ENCODE data around the gene NR1I2.

DNA sequence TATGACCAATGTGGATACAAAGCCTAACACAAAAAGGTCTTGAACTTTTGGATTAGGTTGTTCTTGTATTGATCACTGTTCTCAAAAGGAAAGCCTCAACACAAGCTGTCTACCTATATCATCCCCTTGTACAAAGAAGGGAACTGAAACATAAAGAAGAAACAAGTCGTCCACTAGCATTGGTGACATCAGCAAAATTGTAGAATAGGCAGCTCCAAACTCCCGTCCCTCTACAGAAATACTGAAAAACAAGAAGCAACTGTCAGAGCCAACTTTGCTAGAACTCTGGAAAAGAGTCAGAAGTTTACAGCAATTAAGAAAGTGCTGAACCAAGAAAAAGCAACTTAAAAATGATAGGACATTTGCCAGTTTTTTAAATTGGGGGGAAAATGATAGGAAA is 7.5 kb upstream of the NR1I2 start:
- TF ChIP-seq POLR2A (IDR thresholded peaks at IDR 0.05; ENCODE audit: low read length) (no peak), MAFK (IDR thresholded peaks at IDR 0.05; ENCODE audit: partially characterized antibody) (peak; percentile 43), ZSCAN20 (CRISPR knock-in tag; IDR thresholded peaks at IDR 0.05) (no peak), RAD21 (conservative IDR thresholded peaks at IDR 0.05 in 1 of 2, IDR thresholded peaks at IDR 0.05 in 1 of 2) (no peak), EHMT2 (IDR thresholded peaks at IDR 0.05; ENCODE audit: low read depth) (no peak), NR3C1 (IDR thresholded peaks at IDR 0.05) (no peak)
- TF ChIP-seq, protein P1, sequence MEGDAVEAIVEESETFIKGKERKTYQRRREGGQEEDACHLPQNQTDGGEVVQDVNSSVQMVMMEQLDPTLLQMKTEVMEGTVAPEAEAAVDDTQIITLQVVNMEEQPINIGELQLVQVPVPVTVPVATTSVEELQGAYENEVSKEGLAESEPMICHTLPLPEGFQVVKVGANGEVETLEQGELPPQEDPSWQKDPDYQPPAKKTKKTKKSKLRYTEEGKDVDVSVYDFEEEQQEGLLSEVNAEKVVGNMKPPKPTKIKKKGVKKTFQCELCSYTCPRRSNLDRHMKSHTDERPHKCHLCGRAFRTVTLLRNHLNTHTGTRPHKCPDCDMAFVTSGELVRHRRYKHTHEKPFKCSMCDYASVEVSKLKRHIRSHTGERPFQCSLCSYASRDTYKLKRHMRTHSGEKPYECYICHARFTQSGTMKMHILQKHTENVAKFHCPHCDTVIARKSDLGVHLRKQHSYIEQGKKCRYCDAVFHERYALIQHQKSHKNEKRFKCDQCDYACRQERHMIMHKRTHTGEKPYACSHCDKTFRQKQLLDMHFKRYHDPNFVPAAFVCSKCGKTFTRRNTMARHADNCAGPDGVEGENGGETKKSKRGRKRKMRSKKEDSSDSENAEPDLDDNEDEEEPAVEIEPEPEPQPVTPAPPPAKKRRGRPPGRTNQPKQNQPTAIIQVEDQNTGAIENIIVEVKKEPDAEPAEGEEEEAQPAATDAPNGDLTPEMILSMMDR (IDR thresholded peaks at IDR 0.05): no peak
- TF ChIP-seq, protein P2, sequence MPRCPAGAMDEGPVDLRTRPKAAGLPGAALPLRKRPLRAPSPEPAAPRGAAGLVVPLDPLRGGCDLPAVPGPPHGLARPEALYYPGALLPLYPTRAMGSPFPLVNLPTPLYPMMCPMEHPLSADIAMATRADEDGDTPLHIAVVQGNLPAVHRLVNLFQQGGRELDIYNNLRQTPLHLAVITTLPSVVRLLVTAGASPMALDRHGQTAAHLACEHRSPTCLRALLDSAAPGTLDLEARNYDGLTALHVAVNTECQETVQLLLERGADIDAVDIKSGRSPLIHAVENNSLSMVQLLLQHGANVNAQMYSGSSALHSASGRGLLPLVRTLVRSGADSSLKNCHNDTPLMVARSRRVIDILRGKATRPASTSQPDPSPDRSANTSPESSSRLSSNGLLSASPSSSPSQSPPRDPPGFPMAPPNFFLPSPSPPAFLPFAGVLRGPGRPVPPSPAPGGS (IDR thresholded peaks at IDR 0.05): no peak
- TF ChIP-seq, protein P3, sequence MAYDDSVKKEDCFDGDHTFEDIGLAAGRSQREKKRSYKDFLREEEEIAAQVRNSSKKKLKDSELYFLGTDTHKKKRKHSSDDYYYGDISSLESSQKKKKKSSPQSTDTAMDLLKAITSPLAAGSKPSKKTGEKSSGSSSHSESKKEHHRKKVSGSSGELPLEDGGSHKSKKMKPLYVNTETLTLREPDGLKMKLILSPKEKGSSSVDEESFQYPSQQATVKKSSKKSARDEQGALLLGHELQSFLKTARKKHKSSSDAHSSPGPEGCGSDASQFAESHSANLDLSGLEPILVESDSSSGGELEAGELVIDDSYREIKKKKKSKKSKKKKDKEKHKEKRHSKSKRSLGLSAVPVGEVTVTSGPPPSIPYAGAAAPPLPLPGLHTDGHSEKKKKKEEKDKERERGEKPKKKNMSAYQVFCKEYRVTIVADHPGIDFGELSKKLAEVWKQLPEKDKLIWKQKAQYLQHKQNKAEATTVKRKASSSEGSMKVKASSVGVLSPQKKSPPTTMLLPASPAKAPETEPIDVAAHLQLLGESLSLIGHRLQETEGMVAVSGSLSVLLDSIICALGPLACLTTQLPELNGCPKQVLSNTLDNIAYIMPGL (CRISPR knock-in tag; IDR thresholded peaks at IDR 0.05; ENCODE audit: borderline replicate concordance): no peak
- TF ChIP-seq, protein P4, sequence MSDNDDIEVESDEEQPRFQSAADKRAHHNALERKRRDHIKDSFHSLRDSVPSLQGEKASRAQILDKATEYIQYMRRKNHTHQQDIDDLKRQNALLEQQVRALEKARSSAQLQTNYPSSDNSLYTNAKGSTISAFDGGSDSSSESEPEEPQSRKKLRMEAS (IDR thresholded peaks at IDR 0.05): no peak

Data from A549 (cell line).